Lower leg skin (tissue), 4 donors: ENCODE data around the gene SLC13A2. TPM values are rescaled to one million over a fixed set of nuclear protein-coding genes. Genes with fewer than 3 reads are reported as not detected.

Experiments
- DNase-seq, 2 donors: peaks; one replicate each; pipeline ENCODE4 v3.0.0-alpha.2; 2019; ENCODE audit warnings: low spot score in 2 of 2
- H3K4me3 ChIP-seq: fragments of 200-600 bp; sonication (generic); 2 replicates; pipeline ENCODE4 v1.5.1; 2017; ENCODE audit warnings: mild to moderate bottlenecking, low read depth; ENCODE audit not compliant: poor library complexity, severe bottlenecking
- POLR2A ChIP-seq, 2 donors: fragments of 450-650 bp; IDR thresholded peaks; one replicate each; pipeline ENCODE4 v1.6.1; 2016 to 2017; ENCODE audit warnings: antibody characterized with exemption in 2 of 2, mild to moderate bottlenecking in 1 of 2, moderate library complexity in 1 of 2
- WGBS, 2 donors: methylation state at CpG; one replicate each; pipeline ENCODE4 v1.1.5; 2018; 5-methylcytosine and 5-hydroxymethylcytosine counted together
- intact Hi-C: fragments of 100-400 bp; cut with DNase I; formaldehyde crosslinking; loops from one replicate; pipeline ENCODE4 v1.15.0; 2023; ENCODE audit warnings: low total_unique reads
- total RNA-seq, 4 donors: library from RNA; depleted of rRNA; stranded (reverse); fragments of >200 nt; gene quantifications; one replicate each; pipeline ENCODE4 v1.1.0, GENCODE V29; 2016
- TF ChIP-seq, protein P1 (sequence below), 3 donors: fragments of 450-650 bp; IDR thresholded peaks; one replicate each; pipeline ENCODE4 v1.5.1; 2016; ENCODE audit warnings: antibody characterized with exemption in 3 of 3, mild to moderate bottlenecking in 3 of 3, moderate library complexity in 2 of 3

The SLC13A2 gene
- total RNA-seq, 4 donors from 2014 or later, result 1.2 to 13.2 (median 9.8) TPM

DNA sequence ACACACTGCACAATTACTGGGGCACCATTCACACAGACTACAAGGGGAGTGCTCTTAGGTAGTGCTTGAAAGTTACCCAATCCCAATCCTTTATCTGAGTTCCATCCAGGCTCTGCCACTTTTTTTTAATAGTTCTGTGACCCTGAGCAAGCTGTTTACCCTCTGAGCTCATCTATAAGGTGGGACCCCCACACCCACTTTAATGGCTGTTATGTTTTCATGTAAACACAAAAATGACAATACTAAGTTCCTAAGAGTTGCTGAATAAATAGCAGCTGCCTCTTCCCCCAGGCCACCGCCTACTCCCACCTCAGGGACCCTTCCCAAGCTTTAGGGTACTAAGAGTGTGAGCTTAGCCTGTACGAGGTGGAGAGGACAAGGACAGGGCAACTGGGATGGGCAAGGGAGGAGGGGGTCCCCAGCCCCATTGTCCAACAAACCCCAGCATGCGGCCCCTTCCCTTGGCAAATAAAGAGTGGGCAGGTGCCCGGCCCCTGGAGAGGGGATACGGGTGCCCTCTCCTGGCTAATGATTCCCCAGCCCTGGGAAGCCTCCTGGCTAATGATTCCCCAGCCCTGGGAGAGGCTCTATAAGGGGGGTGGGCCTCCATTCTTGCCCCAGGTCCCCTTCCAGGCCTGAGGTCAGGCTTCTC lies 14.6 kb downstream of the SLC13A2 start:
- no peak overlapping the region for H3K4me3 ChIP-seq
- no peak for DNase-seq
- TF ChIP-seq POLR2A (IDR thresholded peaks at IDR 0.05), result no peak
- TF ChIP-seq, protein P1, sequence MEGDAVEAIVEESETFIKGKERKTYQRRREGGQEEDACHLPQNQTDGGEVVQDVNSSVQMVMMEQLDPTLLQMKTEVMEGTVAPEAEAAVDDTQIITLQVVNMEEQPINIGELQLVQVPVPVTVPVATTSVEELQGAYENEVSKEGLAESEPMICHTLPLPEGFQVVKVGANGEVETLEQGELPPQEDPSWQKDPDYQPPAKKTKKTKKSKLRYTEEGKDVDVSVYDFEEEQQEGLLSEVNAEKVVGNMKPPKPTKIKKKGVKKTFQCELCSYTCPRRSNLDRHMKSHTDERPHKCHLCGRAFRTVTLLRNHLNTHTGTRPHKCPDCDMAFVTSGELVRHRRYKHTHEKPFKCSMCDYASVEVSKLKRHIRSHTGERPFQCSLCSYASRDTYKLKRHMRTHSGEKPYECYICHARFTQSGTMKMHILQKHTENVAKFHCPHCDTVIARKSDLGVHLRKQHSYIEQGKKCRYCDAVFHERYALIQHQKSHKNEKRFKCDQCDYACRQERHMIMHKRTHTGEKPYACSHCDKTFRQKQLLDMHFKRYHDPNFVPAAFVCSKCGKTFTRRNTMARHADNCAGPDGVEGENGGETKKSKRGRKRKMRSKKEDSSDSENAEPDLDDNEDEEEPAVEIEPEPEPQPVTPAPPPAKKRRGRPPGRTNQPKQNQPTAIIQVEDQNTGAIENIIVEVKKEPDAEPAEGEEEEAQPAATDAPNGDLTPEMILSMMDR (IDR thresholded peaks at IDR 0.05), result no peak
- intact Hi-C loops, result no loop called here
- WGBS, 2 donors, result 65 to 73% methylated on average over 5 of the region's 5 CpGs

DNA sequence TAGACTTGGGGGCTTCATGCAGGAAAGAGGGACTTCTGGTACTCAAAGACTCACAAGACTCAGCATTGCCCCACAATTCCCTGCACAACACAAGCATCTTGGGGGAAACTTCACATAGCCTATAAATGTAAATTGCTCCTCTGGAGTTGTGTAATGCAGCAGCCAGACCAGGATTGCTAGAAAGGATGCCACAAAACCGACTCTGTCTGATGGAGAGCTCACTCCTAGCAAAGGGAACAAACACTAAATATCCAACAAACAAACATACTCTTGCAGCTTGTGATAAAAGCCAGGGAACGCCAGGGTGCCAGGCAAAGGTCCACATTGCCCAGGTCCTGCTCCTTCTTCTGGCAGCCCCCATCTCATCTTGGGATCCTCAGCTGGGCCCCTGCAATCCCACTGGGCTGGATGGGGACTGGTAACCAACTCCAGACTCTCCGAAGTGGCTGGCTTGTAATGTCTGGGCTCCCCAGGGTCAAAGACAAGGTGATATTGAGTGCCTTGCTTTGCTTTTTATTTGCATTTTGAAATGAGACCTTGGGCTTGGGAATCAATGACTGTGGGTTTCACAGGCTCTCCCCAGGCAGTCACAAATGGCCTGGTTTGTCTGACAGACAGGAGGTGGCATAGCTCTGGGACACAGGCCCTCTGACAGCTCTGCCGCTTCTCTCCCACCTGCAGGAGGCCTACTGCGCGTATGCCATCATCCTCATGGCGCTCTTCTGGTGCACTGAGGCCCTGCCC lies 15.3 kb downstream of the SLC13A2 start:
- intact Hi-C loops, result no loop called here

DNA sequence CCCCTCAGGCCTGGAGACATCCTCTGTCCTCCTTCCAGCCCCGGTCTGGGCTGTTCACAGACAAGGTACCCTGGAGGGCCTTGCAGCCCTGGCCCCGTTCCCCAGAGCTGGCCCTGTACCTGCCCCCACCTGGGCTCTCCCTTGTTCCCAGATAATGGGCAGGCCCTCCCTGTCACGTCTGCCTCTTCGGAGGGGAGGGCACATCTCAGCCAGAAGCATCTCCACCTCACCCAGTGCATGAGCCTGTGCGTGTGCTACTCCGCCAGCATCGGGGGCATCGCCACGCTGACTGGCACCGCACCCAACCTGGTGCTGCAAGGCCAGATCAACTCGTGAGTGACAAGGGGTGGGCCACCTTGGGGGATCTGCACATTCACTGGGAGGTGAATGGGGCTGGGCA lies 17.8 kb downstream of the SLC13A2 start:
- H3K4me3 ChIP-seq, result no peak overlapping the region
- 74 to 87% methylated on average over 10 to 11 of the region's 11 CpGs for WGBS, 2 donors
- DNase-seq, result no peak
- intact Hi-C loops, result no loop called here
- TF ChIP-seq, protein P1 (IDR thresholded peaks at IDR 0.05), result no peak
- TF ChIP-seq POLR2A (IDR thresholded peaks at IDR 0.05), result no peak

More for the DNA sequence above, 15.3 kb downstream of the SLC13A2 start:
- no peak for TF ChIP-seq POLR2A (IDR thresholded peaks at IDR 0.05)
- TF ChIP-seq, protein P1 (IDR thresholded peaks at IDR 0.05), result no peak
- WGBS, 2 donors, result 82 to 86% methylated on average over 7 of the region's 7 CpGs
- no peak overlapping the region for H3K4me3 ChIP-seq
- no peak for DNase-seq

DNA sequence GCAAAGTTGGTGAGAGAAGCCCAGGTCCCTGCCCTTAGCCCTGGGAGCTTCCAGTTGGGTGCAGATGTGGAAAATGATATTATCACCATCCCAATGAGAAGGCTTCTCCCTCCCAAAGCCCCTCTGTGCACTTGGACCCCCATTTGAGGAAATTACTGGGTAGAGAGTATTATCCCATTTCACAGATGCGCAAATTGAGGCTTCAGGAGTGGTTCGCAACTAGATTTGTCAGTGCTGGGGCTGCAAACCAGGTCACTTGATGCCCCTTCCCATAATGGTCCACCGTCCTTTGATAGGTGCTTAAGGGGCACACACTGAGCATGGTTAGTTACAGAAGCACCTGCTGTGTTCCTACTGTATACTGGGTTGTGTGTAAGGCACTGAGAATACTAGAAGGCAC lies 18.4 kb downstream of the SLC13A2 start:
- WGBS, 2 donors, result 89 to 91% methylated on average over 3 of the region's 3 CpGs
- no peak for TF ChIP-seq POLR2A (IDR thresholded peaks at IDR 0.05)
- TF ChIP-seq, protein P1 (IDR thresholded peaks at IDR 0.05), result no peak
- H3K4me3 ChIP-seq, result no peak overlapping the region
- no peak for DNase-seq
- intact Hi-C loops, result no loop called here

DNA sequence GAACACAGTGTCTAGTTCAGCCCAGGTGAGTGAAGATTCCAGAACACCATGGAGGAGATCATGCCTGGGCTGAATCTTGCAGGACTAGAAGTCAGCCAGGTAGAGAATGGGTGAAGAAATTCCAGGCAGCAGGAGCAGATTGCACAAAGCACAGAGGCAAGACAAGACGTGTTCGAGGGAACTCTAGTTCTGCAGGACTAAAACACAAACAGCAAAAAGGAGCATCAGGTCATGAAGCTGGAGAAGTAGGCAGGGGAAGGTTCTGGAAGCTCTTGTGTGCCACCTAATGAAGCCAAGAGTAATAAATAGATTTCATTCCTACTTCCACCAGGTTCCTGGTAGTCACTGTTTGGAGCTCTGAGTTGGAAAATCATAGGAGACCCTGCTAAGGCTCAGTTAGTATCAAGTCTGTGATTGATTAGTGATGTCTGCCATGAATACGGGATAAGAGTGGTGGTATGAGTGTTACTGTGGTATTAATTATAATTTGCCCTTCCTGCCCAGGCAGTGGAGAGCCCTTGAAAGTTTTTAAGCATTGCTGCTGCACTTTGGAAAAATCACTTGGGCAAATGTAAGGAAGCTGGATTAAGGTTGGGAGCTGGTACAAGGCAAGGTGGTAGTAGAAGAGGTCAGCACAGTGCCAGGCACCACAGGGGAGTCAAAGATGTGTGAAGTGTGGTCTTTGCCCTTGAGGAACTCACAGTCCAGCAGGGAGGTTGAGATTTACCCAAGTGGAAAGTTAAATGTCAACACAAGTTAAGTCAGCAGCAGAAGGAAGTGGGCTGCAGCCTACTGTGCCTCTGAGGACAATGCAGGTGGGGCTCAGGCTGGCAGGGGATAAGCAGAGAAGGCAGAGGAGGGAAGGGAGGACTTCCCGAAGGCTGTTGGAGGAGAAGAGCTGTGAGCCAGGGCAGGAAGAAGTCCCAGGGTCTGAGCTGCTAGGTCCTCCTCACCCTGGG lies 19.2 kb downstream of the SLC13A2 start:
- no peak for TF ChIP-seq POLR2A (IDR thresholded peaks at IDR 0.05)
- TF ChIP-seq, protein P1 (IDR thresholded peaks at IDR 0.05), result no peak
- 37 to 50% methylated on average over 4 of the region's 4 CpGs for WGBS, 2 donors
- no peak for DNase-seq
- H3K4me3 ChIP-seq, result no peak overlapping the region
- intact Hi-C loops, result no loop called here
